HEK293 (cell line): ENCODE data around the gene CHMP4B.

Experiments
- CTCF ChIA-PET: fragments of 350-600 bp; formaldehyde crosslinking; extraction: SDS; loops from one replicate; lab custom pipeline; 2021; ENCODE audit warnings: antibody characterized with exemption; lab: Yijun Ruan, JAX
- POLR2A ChIA-PET: fragments of 300-600 bp; formaldehyde crosslinking; extraction: SDS; loops from one replicate; lab custom pipeline; 2020; ENCODE audit warnings: antibody characterized with exemption, inconsistent platforms; lab: Yijun Ruan, JAX
- H3K27ac ChIP-seq: fragments of 200-500 bp; sonication (Bioruptor generic); 2 replicates; pipeline ENCODE4 v1.5.1; 2014; ENCODE audit warnings: low read depth, low read length, control low read depth, inconsistent platforms; ENCODE audit errors: extremely low read depth
- H3K36me3 ChIP-seq, 2 experiments: fragments of 200-500 bp in 1 of 2; sonication (Bioruptor generic) in 1 of 2; 1 replicate in 1 of 2; 2 replicates in 1 of 2; pipeline ENCODE4 v1.5.1; 2014 to 2017; ENCODE audit warnings: inconsistent platforms in 2 of 2, low read length in 2 of 2; ENCODE audit not compliant: control insufficient read depth in 2 of 2, insufficient read depth in 1 of 2
- H3K4me1 ChIP-seq: fragments of 200-500 bp; sonication (Bioruptor generic); 2 replicates; pipeline ENCODE4 v1.5.1; 2014; ENCODE audit warnings: mild to moderate bottlenecking, low read length, inconsistent platforms; ENCODE audit not compliant: control insufficient read depth, insufficient read depth
- H3K4me3 ChIP-seq: 2 replicates; pipeline ENCODE4 v1.5.1; 2011; ENCODE audit warnings: low read depth, mild to moderate bottlenecking, control low read depth, low read length, moderate library complexity
- H3K9me3 ChIP-seq: fragments of 200-500 bp; sonication (Bioruptor generic); 2 replicates; pipeline ENCODE4 v1.5.1; 2014; ENCODE audit warnings: low read depth, low read length, inconsistent platforms; ENCODE audit not compliant: control insufficient read depth, insufficient read depth
- HIC1 ChIP-seq: fragments of 450-650 bp; formaldehyde crosslinking; IDR thresholded peaks from 2 replicates; pipeline ENCODE4 v1.5.1; 2016; ENCODE audit warnings: missing biosample characterization, missing genetic modification characterization
- KLF9 ChIP-seq: fragments of 450-650 bp; formaldehyde crosslinking; IDR thresholded peaks from 2 replicates; pipeline ENCODE4 v1.5.1; 2016; ENCODE audit warnings: missing biosample characterization, missing genetic modification characterization, low read depth
- PATZ1 ChIP-seq: fragments of 450-650 bp; formaldehyde crosslinking; IDR thresholded peaks from 2 replicates; pipeline ENCODE4 v1.5.1; 2016; ENCODE audit warnings: missing biosample characterization, missing genetic modification characterization
- RBAK ChIP-seq: fragments of 450-650 bp; formaldehyde crosslinking; IDR thresholded peaks from 2 replicates; pipeline ENCODE4 v1.5.1; 2016; ENCODE audit warnings: missing biosample characterization, missing genetic modification characterization
- YY1 ChIP-seq: fragments of 450-650 bp; formaldehyde crosslinking; IDR thresholded peaks from 2 replicates; pipeline ENCODE4 v1.5.1; 2018; ENCODE audit warnings: missing biosample characterization, missing genetic modification characterization
- ZIC2 ChIP-seq: fragments of 450-650 bp; formaldehyde crosslinking; IDR thresholded peaks from 2 replicates; pipeline ENCODE4 v1.5.1; 2016; ENCODE audit warnings: missing biosample characterization, missing genetic modification characterization
- ZNF114 ChIP-seq: fragments of 450-650 bp; formaldehyde crosslinking; IDR thresholded peaks from 2 replicates; pipeline ENCODE4 v1.5.0; 2017; ENCODE audit warnings: missing biosample characterization, missing genetic modification characterization
- ZNF121 ChIP-seq: fragments of 450-650 bp; formaldehyde crosslinking; IDR thresholded peaks from 2 replicates; pipeline ENCODE4 v1.5.1; 2016; ENCODE audit warnings: missing biosample characterization, missing genetic modification characterization
- ZNF146 ChIP-seq: fragments of 450-650 bp; formaldehyde crosslinking; IDR thresholded peaks from 2 replicates; pipeline ENCODE4 v1.5.1; 2016; ENCODE audit warnings: missing biosample characterization, missing genetic modification characterization
- ZNF18 ChIP-seq: fragments of 450-650 bp; formaldehyde crosslinking; IDR thresholded peaks from 2 replicates; pipeline ENCODE4 v1.5.1; 2016; ENCODE audit warnings: missing biosample characterization, missing genetic modification characterization
- ZNF184 ChIP-seq: fragments of 450-650 bp; IDR thresholded peaks from 2 replicates; pipeline ENCODE4 v1.5.1; 2018; ENCODE audit warnings: missing biosample characterization, mild to moderate bottlenecking, missing genetic modification characterization
- ZNF19 ChIP-seq: fragments of 450-650 bp; formaldehyde crosslinking; IDR thresholded peaks from 2 replicates; pipeline ENCODE4; 2016; ENCODE audit warnings: missing biosample characterization, missing genetic modification characterization, low read depth
- ZNF26 ChIP-seq: fragments of 450-650 bp; formaldehyde crosslinking; IDR thresholded peaks from 2 replicates; pipeline ENCODE4 v1.5.1; 2016; ENCODE audit warnings: missing biosample characterization, missing genetic modification characterization
- ZNF354C ChIP-seq: fragments of 450-650 bp; formaldehyde crosslinking; IDR thresholded peaks from 2 replicates; pipeline ENCODE4 v1.5.1; 2016; ENCODE audit warnings: missing biosample characterization, missing genetic modification characterization, low read depth, borderline replicate concordance
- ZNF501 ChIP-seq: fragments of 450-650 bp; formaldehyde crosslinking; IDR thresholded peaks from 2 replicates; pipeline ENCODE4 v1.5.1; 2016; ENCODE audit warnings: missing biosample characterization, missing genetic modification characterization
- ZNF521 ChIP-seq: fragments of 450-650 bp; formaldehyde crosslinking; IDR thresholded peaks from 2 replicates; pipeline ENCODE4 v1.5.1; 2017; ENCODE audit warnings: missing biosample characterization, mild to moderate bottlenecking, missing genetic modification characterization
- ZNF777 ChIP-seq: fragments of 450-650 bp; formaldehyde crosslinking; IDR thresholded peaks from 2 replicates; pipeline ENCODE4 v1.5.1; 2017; ENCODE audit warnings: missing biosample characterization, missing genetic modification characterization, borderline replicate concordance
- ZNF785 ChIP-seq: fragments of 450-650 bp; formaldehyde crosslinking; IDR thresholded peaks from 2 replicates; pipeline ENCODE4 v1.5.1; 2016; ENCODE audit warnings: missing biosample characterization, missing genetic modification characterization

Gene CHMP4B

GRCh38 chr20:33835615-33836172, 24.5 kb downstream of the CHMP4B start (continued):
- TF ChIP-seq ZNF354C (tag by site-specific recombination) (no peak), PATZ1 (tag by site-specific recombination) (no peak), ZNF114 (tag by site-specific recombination) (no peak), YY1 (tag by site-specific recombination) (no peak), ZNF26 (tag by site-specific recombination) (no peak), KLF9 (no peak), ZNF146 (tag by site-specific recombination) (no peak), ZNF184 (tag by site-specific recombination) (no peak)

GRCh38 chr20:33836277-33836676, 25.1 kb downstream of the CHMP4B start:
- no peak for TF ChIP-seq HIC1 (tag by site-specific recombination)
- TF ChIP-seq RBAK (tag by site-specific recombination), result no peak
- no peak for TF ChIP-seq ZIC2 (tag by site-specific recombination)
- TF ChIP-seq ZNF121 (tag by site-specific recombination), result no peak
- TF ChIP-seq ZNF18 (tag by site-specific recombination), result no peak
- no peak for TF ChIP-seq ZNF501 (tag by site-specific recombination)
- TF ChIP-seq ZNF777 (tag by site-specific recombination), result no peak
- no peak for TF ChIP-seq ZNF521 (tag by site-specific recombination)
- no peak for TF ChIP-seq ZNF19
- TF ChIP-seq ZNF785 (tag by site-specific recombination), result no peak
- ChIA-PET CTCF (interaction anchor here (0.6 kb wide), 1 partner anchor 471 kb away, joined by 3 read pairs; no protein-coding TSS in a partner anchor), POLR2A (interaction anchor here (0.5 kb wide), 1 partner anchor 1385 kb away, joined by 4 read pairs; no protein-coding TSS in a partner anchor)

More at GRCh38 chr20:33836277-33836676, 25.1 kb downstream of the CHMP4B start:
- peaks cover 12% of the 10 kb centered on the region for H3K4me1 ChIP-seq
- H3K36me3 ChIP-seq, result peaks cover 0 to 3% of the 10 kb centered on the region in 2 experiments; a peak in 2 of 3 replicates
- H3K27ac ChIP-seq, result no peak overlapping the region
- H3K4me3 ChIP-seq, result no peak overlapping the region
- H3K9me3 ChIP-seq, result no peaks in the 10 kb centered on the region
